Mucosa of stomach (tissue), 1 donor: ENCODE data around the gene CYP20A1.
"Not testable (repeated sequence)": the region's sequence is repeated elsewhere in the genome, so short reads cannot be mapped to it uniquely, and the experiment has no call there.

Source experiments
- H3K27me3 ChIP-seq: one replicate; pipeline ENCODE4 v1.7.0; 2013; ENCODE audit warnings: mild to moderate bottlenecking, low read length; ENCODE audit not compliant: control insufficient read depth, insufficient read depth
- H3K36me3 ChIP-seq: one replicate; pipeline ENCODE4 v1.7.0; 2013; ENCODE audit warnings: low read length; ENCODE audit not compliant: control insufficient read depth, insufficient read depth
- H3K4me1 ChIP-seq: one replicate; pipeline ENCODE4 v1.7.0; 2013; ENCODE audit warnings: mild to moderate bottlenecking, low read length; ENCODE audit not compliant: control insufficient read depth, insufficient read depth
- H3K4me3 ChIP-seq: one replicate; pipeline ENCODE4 v1.7.0; 2013; ENCODE audit warnings: low read length
- H3K9ac ChIP-seq: one replicate; pipeline ENCODE4 v1.7.0; 2013; ENCODE audit warnings: mild to moderate bottlenecking, low read length, moderate library complexity
- H3K9me3 ChIP-seq: one replicate; pipeline ENCODE4 v1.7.0; 2013; ENCODE audit warnings: mild to moderate bottlenecking, low read length, moderate library complexity; ENCODE audit not compliant: control insufficient read depth
- donor health status: Pancreatic carcinoma.

The CYP20A1 gene

DNA sequence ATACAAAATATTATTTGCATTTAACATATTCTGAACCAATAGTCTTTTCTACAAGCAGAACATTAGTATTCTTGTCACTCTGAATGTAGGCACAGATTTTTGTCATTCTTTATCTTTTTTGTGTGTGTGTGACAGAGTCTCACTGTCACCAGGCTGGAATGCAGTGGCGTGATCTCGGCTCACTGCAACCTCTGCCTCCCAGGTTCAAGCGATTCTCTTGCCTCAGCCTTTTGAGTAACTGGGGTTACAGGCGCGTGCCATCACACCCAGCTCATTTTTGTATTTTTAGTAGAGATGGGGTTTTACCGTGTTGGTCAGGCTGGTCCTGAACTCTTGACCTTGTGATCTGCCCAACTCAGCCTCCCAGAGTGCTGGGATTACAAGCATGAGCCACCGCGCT is 63.8 kb downstream of the CYP20A1 start:
- H3K9me3 ChIP-seq, H3K4me3 ChIP-seq, H3K9ac ChIP-seq, H3K27me3 ChIP-seq, H3K36me3 ChIP-seq, H3K4me1 ChIP-seq: not testable (repeated sequence)

DNA sequence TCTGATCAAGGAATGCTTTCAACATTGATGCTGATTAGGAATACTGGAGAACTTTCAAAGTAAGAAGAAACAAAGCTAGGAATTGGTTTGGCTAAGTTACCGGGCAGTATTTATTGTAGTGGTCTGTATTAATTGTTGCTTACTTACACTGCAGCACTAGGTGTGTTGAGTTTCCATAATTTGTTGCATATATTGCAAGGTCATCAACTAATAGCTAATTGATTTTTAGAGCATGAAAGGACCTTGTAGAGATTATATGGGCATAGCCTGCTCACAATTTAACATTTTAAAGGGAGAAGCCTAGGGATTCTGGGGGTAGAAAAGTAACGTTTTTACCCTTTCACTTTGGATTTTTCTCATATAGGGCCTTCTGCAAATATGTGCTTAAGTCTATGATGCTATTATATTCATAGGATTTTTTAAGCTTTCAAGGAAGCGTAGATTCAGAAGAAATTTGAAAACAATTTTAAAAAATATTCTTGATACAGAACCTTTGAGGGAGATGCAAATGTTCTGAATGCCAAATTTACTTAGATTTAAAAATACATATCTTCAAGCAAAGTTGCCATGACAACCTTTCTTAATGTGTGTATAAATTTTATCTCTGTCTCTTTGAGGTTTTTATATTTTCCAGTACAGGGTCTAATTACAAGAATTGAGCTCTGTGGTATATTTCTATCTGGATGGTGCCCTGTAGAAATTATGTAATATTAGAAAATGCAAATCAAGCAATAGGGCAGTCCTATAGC is 72.0 kb downstream of the CYP20A1 start:
- no peaks in the 10 kb centered on the region for H3K27me3 ChIP-seq
- H3K9ac ChIP-seq = no peak overlapping the region
- no peak overlapping the region for H3K4me3 ChIP-seq
- H3K36me3 ChIP-seq = no peaks in the 10 kb centered on the region
- H3K4me1 ChIP-seq = no peaks in the 10 kb centered on the region
- no peaks in the 10 kb centered on the region for H3K9me3 ChIP-seq

DNA sequence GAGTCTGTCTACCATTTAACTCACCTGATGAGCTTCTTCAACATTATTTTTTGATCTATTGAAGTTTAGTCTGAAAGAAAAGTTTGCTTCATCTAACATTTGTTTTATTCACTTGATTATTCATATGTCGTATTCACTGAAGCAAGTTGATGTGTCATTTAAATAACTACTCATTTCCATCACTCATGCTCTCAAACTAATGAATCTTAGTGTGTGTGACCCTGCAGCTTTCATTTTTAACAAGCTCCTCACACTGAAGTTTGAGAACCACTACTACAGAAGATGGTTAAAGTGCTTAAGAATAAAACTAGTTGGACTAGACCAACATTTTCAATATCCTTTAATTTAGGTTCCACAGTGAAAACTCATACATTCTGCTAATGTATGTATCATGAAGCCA is 87.5 kb downstream of the CYP20A1 start:
- no peak overlapping the region for H3K9ac ChIP-seq
- no peaks in the 10 kb centered on the region for H3K36me3 ChIP-seq
- peaks cover 4% of the 10 kb centered on the region for H3K4me1 ChIP-seq
- no peaks in the 10 kb centered on the region for H3K27me3 ChIP-seq
- no peak overlapping the region for H3K4me3 ChIP-seq
- no peaks in the 10 kb centered on the region for H3K9me3 ChIP-seq

GRCh38 chr2:203327582-203327900 is 88.7 kb downstream of the CYP20A1 start:
- Histone ChIP-seq H3K9ac (peak overlapping the region; percentile 53), H3K4me3 (peak overlapping the region; percentile 3), H3K9me3 (no peaks in the 10 kb centered on the region), H3K36me3 (no peaks in the 10 kb centered on the region), H3K4me1 (peaks cover 4% of the 10 kb centered on the region), H3K27me3 (no peaks in the 10 kb centered on the region)

DNA sequence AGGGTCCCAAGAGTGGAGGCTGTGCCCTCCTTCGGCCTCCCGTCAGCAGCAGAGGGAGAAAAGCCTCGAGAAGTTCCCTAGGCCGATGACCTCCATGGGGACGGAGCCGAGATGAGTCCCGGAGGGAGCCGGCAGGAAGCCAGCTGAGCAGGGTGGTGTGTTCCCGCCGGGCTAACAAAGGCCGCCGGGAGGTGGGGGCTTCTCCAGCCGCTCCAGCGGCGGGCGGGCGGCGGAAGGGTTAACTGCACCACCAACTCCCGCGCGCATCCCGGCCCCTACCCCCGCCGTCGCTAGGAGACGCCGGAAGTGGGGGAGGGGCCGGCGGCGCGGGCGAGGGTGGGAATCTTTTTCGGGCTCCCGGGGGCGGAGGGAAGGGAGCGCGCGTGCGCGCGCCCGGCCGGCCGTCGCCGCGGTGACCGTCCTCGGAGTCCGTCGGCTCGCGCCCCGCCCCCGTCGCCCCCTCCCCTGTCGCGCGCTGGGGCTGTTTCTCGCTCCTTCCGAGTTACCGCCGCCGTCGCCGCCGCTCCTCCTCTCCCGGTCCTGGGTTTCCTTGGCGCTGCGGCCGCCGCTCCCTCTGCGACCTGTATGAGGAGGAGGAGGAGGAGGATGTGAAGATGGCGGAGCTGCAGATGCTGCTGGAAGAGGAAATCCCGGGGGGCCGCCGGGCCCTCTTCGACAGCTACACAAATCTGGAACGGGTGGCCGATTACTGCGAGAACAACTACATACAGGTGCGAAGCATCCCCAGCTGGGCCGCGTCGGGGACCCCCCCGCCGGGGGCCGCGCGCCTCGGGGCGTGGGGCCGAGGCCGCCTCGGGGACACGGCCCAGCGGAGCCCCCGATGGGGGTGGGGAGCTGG is 89.3 kb downstream of the CYP20A1 start, which contains the start of gene ABI2:
Gene ABI2 (plus strand): TSS at position 494 of the 859 bp plus-strand sequence. CDS start 121 bp downstream, at position 615.
- H3K36me3 ChIP-seq = no peaks in the 10 kb centered on the region
- peak within 1 kb of the TSS; percentile 78 for H3K4me3 ChIP-seq
- peaks cover 4% of the 10 kb centered on the region for H3K4me1 ChIP-seq
- H3K27me3 ChIP-seq = no peaks in the 10 kb centered on the region
- no peaks in the 10 kb centered on the region for H3K9me3 ChIP-seq
- H3K9ac ChIP-seq = peak within 1 kb of the TSS; percentile 85

- Histone ChIP-seq H3K9me3 (no peaks in the 10 kb centered on the region), H3K4me3 (peak overlapping the region; percentile 78), H3K9ac (peak overlapping the region; percentile 85), H3K4me1 (peaks cover 4% of the 10 kb centered on the region), H3K36me3 (no peaks in the 10 kb centered on the region), H3K27me3 (no peaks in the 10 kb centered on the region)
Measured at GRCh38 chr2:203328760-203329540, 90.1 kb downstream of the CYP20A1 start.

DNA sequence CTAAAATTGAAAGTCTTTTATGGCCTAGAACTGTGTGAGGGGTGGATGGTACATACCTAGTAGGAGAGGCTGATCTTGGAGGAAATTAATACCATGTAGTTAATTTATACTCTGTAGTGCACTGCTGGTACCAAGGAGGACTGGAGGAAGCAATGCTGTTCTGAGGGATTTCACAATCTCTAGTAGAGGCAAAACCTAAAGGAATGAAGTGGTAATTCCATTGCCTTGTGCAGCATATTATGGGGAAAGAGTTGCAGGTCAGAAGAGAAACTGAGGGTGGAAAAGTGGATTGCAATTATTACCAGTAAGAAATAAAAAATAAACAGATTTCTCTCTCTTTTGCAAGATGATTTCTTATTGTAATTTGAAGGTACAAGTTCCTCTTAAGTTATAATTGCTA is 91.6 kb downstream of the CYP20A1 start:
- Histone ChIP-seq H3K4me1 (peaks cover 4% of the 10 kb centered on the region), H3K9ac (no peak overlapping the region), H3K9me3 (no peaks in the 10 kb centered on the region), H3K27me3 (no peaks in the 10 kb centered on the region), H3K4me3 (no peak overlapping the region), H3K36me3 (no peaks in the 10 kb centered on the region)

- Histone ChIP-seq H3K36me3 (no peaks in the 10 kb centered on the region), H3K4me1 (no peaks in the 10 kb centered on the region), H3K4me3 (no peak overlapping the region), H3K27me3 (no peaks in the 10 kb centered on the region), H3K9me3 (no peaks in the 10 kb centered on the region), H3K9ac (no peak overlapping the region)
Measured at GRCh38 chr2:203338322-203338721, 99.5 kb downstream of the CYP20A1 start.

GRCh38 chr2:203340791-203341487 is 102.1 kb downstream of the CYP20A1 start:
- Histone ChIP-seq H3K4me3 (no peak overlapping the region), H3K36me3 (no peaks in the 10 kb centered on the region), H3K4me1 (no peaks in the 10 kb centered on the region), H3K9me3 (no peaks in the 10 kb centered on the region), H3K9ac (no peak overlapping the region), H3K27me3 (no peaks in the 10 kb centered on the region)

DNA sequence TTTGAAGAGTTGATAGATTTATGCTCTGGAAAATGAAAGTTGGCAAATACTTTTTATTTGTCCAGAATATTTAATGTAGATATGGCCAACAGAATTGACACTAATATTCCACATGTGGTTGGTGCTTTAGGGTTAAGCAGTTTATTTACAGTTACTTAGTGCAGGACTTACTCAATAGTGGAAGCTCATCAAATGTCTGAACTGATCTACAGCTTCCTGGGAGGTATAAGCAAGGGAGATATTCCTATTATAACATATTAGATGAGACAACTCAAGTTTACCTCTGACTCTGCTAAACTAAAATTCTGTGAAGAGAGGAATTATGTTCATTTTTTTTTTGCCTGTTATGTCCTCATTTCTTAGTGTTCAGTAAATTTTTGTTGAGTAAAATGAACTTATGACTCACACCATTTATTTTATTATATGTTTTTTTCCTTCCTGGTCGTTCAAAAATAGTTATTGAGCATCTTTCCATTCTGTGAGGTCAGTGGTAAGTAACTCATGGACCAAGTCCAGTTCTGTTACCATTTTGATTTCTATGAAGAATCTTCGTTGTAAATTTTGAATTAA is 103.0 kb downstream of the CYP20A1 start:
- Histone ChIP-seq H3K4me3 (no peak overlapping the region), H3K36me3 (no peaks in the 10 kb centered on the region), H3K27me3 (no peaks in the 10 kb centered on the region), H3K4me1 (no peaks in the 10 kb centered on the region), H3K9ac (no peak overlapping the region), H3K9me3 (no peaks in the 10 kb centered on the region)

GRCh38 chr2:203342374-203342773 is 103.6 kb downstream of the CYP20A1 start:
- not testable (repeated sequence) for H3K27me3 ChIP-seq, H3K9ac ChIP-seq, H3K36me3 ChIP-seq, H3K4me1 ChIP-seq, H3K4me3 ChIP-seq, H3K9me3 ChIP-seq
